Right atrium auricular region (tissue), 2 donors: Measurements from ENCODE around the gene HIGD1A. TPM values are rescaled to one million over a fixed set of nuclear protein-coding genes. Genes with fewer than 3 reads are reported as not detected.

Source experiments
- DNase-seq: peaks from one replicate; pipeline ENCODE4 v3.0.0-alpha.2; 2019; ENCODE audit warnings: low spot score
- H3K27ac ChIP-seq, 2 donors: fragments of 200-600 bp; sonication (generic); 1 replicate in 1 of 2; 2 replicates in 1 of 2; pipeline ENCODE4 v1.5.1; 2016 to 2019
- H3K27me3 ChIP-seq, 2 donors: fragments of 200-600 bp; sonication (generic); one replicate each; pipeline versions ENCODE4 v1.5.1 to v1.6.0; 2017 to 2019
- H3K36me3 ChIP-seq: fragments of 200-600 bp; sonication (generic); one replicate; pipeline ENCODE4 v1.5.1; 2016
- H3K4me1 ChIP-seq, 2 donors: fragments of 200-600 bp; sonication (generic); one replicate each; pipeline versions ENCODE4 v1.5.1 to v1.6.0; 2017 to 2019
- H3K4me3 ChIP-seq, 2 donors: fragments of 200-600 bp; sonication (generic); 1 replicate in 1 of 2; 2 replicates in 1 of 2; pipeline ENCODE4 v1.5.1; 2017 to 2019; ENCODE audit warnings: mild to moderate bottlenecking in 1 of 2, moderate library complexity in 1 of 2
- H3K9me3 ChIP-seq, 2 donors: fragments of 200-600 bp; sonication (generic); one replicate each; pipeline ENCODE4 v1.5.1; 2019
- CTCF ChIP-seq, 2 donors: fragments of 200-600 bp; sonication (generic); IDR thresholded peaks; one replicate each; pipeline ENCODE4 v1.5.1; 2019; ENCODE audit warnings: antibody characterized with exemption in 2 of 2
- total RNA-seq, 2 donors: library from RNA; depleted of rRNA; stranded (reverse); fragments of >200 nt; gene quantifications; one replicate each; pipeline ENCODE4 v1.1.0, GENCODE V29; 2016

The HIGD1A gene
- total RNA-seq, 2 donors from 2014 or later = 213 to 299 TPM

GRCh38 chr3:42796332-42796885 is 7.9 kb downstream of the HIGD1A start:
- no peak overlapping the region for H3K27ac ChIP-seq
- H3K4me3 ChIP-seq = no peak overlapping the region
- TF ChIP-seq CTCF (IDR thresholded peaks at IDR 0.05) = no peak
- DNase-seq = no peak
- peaks cover 17% of the 10 kb centered on the region for H3K36me3 ChIP-seq
- H3K9me3 ChIP-seq = no peaks in the 10 kb centered on the region
- peaks cover 0 to 22% of the 10 kb centered on the region in 2 donors for H3K4me1 ChIP-seq
- H3K27me3 ChIP-seq = no peaks in the 10 kb centered on the region

- DNase-seq = no peak
- no peaks in the 10 kb centered on the region for H3K27me3 ChIP-seq
- peaks cover 17% of the 10 kb centered on the region for H3K36me3 ChIP-seq
- H3K4me3 ChIP-seq = no peak overlapping the region
- peaks cover 0 to 15% of the 10 kb centered on the region in 2 donors for H3K4me1 ChIP-seq
- no peaks in the 10 kb centered on the region for H3K9me3 ChIP-seq
- H3K27ac ChIP-seq = no peak overlapping the region
- no peak for TF ChIP-seq CTCF (IDR thresholded peaks at IDR 0.05)
Observed at GRCh38 chr3:42795621-42796181, 8.6 kb downstream of the HIGD1A start.

GRCh38 chr3:42790714-42791229 is 13.5 kb downstream of the HIGD1A start:
- no peak overlapping the region for H3K4me3 ChIP-seq
- DNase-seq = no peak
- no peaks in the 10 kb centered on the region for H3K9me3 ChIP-seq
- H3K4me1 ChIP-seq = no peaks in the 10 kb centered on the region
- H3K27me3 ChIP-seq = no peaks in the 10 kb centered on the region
- H3K27ac ChIP-seq = no peak overlapping the region
- no peak for TF ChIP-seq CTCF (IDR thresholded peaks at IDR 0.05)
- H3K36me3 ChIP-seq = peaks cover 31% of the 10 kb centered on the region

- DNase-seq = no peak
- no peaks in the 10 kb centered on the region for H3K27me3 ChIP-seq
- H3K36me3 ChIP-seq = peaks cover 32% of the 10 kb centered on the region
- no peak overlapping the region for H3K4me3 ChIP-seq
- no peaks in the 10 kb centered on the region for H3K4me1 ChIP-seq
- no peaks in the 10 kb centered on the region for H3K9me3 ChIP-seq
- no peak overlapping the region for H3K27ac ChIP-seq
- no peak for TF ChIP-seq CTCF (IDR thresholded peaks at IDR 0.05)
Observed at GRCh38 chr3:42786631-42787030, 17.7 kb downstream of the HIGD1A start.

- H3K4me1 ChIP-seq = no peaks in the 10 kb centered on the region
- no peaks in the 10 kb centered on the region for H3K27me3 ChIP-seq
- peaks cover 32% of the 10 kb centered on the region for H3K36me3 ChIP-seq
- no peak overlapping the region for H3K4me3 ChIP-seq
- no peak for DNase-seq
- H3K9me3 ChIP-seq = no peaks in the 10 kb centered on the region
- no peak for TF ChIP-seq CTCF (IDR thresholded peaks at IDR 0.05)
- no peak overlapping the region for H3K27ac ChIP-seq
Observed at GRCh38 chr3:42786212-42786611, 18.1 kb downstream of the HIGD1A start.
